ENCODE data around the gene FRMD1.

FRMD1 gene

DNA sequence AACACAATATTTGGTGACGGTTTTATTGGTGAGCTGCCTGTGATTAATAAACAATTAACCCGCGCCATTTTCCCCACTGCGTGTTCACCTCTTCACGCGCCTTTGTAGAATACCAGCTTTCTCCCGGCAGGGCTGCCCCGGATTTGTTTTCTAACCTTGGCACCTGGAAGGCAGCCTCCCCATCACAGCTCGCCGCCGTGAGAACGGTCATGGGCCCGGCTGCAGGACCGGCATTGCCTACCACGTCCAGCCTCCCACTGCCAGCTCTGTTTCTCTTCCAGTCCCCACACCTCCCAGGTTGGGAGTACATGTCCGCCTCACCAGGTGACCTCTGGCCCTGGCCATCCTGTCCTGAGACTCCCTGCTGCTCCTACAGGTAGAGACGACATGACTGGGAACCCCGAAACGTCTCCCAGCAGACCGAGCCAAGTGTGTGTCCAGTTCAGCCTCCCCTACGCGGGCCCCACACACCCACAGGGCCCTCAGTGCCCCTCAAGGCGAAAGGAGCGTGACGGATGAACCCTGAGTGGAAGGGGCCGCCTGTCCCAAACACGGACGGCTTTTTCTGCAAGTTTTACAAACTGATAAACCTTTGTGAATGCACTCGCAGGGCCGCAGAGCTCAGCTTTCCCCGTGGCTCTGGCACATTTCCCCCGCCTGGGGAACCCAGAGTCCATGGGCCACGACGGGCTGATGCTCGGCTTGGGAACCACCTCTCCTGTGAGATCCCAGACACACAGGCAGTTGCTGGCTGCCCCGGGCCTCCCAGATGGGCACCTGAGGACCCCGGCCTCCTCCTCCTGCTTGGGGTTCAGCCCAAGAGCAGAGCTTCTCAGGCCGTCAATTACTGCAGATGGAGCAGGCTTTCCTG, 25.7 kb downstream of the FRMD1 start:
- H4K20me1 ChIP-seq (ENCODE audit: insufficient read depth, low read length) = no peaks in the 10 kb centered on the region

DNA sequence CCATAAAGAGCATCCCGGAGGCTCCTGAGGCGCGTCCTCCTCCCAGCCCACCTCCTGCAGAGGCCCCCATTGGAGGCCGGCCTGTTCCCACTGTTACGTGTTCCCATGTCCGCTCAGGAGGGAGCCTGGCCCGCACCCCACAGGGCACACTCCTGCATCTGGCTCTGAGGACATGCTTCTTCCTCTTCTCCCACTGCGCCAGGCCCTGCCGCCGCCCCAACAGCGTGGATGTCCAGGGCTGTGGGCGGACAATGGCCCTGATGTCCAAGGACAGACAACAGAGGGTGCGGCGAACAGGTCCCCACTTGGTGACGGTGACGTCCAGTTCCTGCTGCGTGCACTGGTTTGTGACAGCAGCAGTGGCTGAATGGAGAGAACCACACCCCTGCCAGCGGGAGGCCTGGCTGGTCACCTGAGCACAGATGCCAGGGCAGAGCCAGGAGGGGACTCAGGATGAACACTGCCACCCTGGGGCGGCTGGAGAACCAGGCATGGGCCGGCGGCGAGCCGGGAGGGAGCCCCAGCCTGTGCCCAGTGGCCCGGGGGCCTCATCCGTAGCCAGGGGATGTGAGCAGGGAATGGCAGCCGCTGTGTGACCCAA, 26.6 kb downstream of the FRMD1 start:
- Histone ChIP-seq H3K4me1 (ENCODE audit: insufficient read depth, low read length) (no peaks in the 10 kb centered on the region), H3K27me3 (ENCODE audit: insufficient read depth, low read length, poor library complexity) (no peaks in the 10 kb centered on the region), H3K9me3 (ENCODE audit: insufficient read depth, low read length, severe bottlenecking) (peaks cover 13% of the 10 kb centered on the region), H3K9ac (ENCODE audit: low read depth, low read length) (no peak overlapping the region), H3K36me3 (ENCODE audit: insufficient read depth, low read length) (no peaks in the 10 kb centered on the region), H3K4me3 (ENCODE audit: low read depth in 1 of 2, low read length in 2 of 2) (no peak overlapping the region), H3K4me2 (ENCODE audit: insufficient read depth, low read length) (no peak overlapping the region), H2AFZ (ENCODE audit: low read depth, low read length) (no peak overlapping the region), H4K20me1 (ENCODE audit: insufficient read depth, low read length) (no peaks in the 10 kb centered on the region), H3K27ac (ENCODE audit: low read length) (no peak overlapping the region), H3K79me2 (ENCODE audit: insufficient read depth, low read length) (no peaks in the 10 kb centered on the region)
- ATAC-seq (ENCODE audit: insufficient read depth, low read depth) (no peak), DNase-seq (no peak)
- TF ChIP-seq, protein P1, sequence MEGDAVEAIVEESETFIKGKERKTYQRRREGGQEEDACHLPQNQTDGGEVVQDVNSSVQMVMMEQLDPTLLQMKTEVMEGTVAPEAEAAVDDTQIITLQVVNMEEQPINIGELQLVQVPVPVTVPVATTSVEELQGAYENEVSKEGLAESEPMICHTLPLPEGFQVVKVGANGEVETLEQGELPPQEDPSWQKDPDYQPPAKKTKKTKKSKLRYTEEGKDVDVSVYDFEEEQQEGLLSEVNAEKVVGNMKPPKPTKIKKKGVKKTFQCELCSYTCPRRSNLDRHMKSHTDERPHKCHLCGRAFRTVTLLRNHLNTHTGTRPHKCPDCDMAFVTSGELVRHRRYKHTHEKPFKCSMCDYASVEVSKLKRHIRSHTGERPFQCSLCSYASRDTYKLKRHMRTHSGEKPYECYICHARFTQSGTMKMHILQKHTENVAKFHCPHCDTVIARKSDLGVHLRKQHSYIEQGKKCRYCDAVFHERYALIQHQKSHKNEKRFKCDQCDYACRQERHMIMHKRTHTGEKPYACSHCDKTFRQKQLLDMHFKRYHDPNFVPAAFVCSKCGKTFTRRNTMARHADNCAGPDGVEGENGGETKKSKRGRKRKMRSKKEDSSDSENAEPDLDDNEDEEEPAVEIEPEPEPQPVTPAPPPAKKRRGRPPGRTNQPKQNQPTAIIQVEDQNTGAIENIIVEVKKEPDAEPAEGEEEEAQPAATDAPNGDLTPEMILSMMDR (IDR thresholded peaks at IDR 0.05; ENCODE audit: borderline replicate concordance, extremely low read depth, low read length, poor library complexity, severe bottlenecking) = no peak
- TF ChIP-seq EZH2 (IDR thresholded peaks at IDR 0.05; ENCODE audit: borderline replicate concordance, low read depth, low read length, severe bottlenecking) = no peak

More for the DNA sequence above, 25.7 kb downstream of the FRMD1 start:
- Histone ChIP-seq H3K4me3 (ENCODE audit: low read depth in 1 of 2, low read length in 2 of 2) (no peak overlapping the region), H3K4me1 (ENCODE audit: insufficient read depth, low read length) (no peaks in the 10 kb centered on the region), H3K9me3 (ENCODE audit: insufficient read depth, low read length, severe bottlenecking) (peaks cover 13% of the 10 kb centered on the region), H2AFZ (ENCODE audit: low read depth, low read length) (no peak overlapping the region), H3K27me3 (ENCODE audit: insufficient read depth, low read length, poor library complexity) (no peaks in the 10 kb centered on the region), H3K4me2 (ENCODE audit: insufficient read depth, low read length) (no peak overlapping the region), H3K79me2 (ENCODE audit: insufficient read depth, low read length) (no peaks in the 10 kb centered on the region), H3K9ac (ENCODE audit: low read depth, low read length) (no peak overlapping the region), H3K36me3 (ENCODE audit: insufficient read depth, low read length) (no peaks in the 10 kb centered on the region), H3K27ac (ENCODE audit: low read length) (no peak overlapping the region)
- TF ChIP-seq, protein P1 (IDR thresholded peaks at IDR 0.05; ENCODE audit: borderline replicate concordance, extremely low read depth, low read length, poor library complexity, severe bottlenecking) = no peak
- no peak for TF ChIP-seq EZH2 (IDR thresholded peaks at IDR 0.05; ENCODE audit: borderline replicate concordance, low read depth, low read length, severe bottlenecking)
- no peak for DNase-seq
- no peak for ATAC-seq (ENCODE audit: insufficient read depth, low read depth)

DNA sequence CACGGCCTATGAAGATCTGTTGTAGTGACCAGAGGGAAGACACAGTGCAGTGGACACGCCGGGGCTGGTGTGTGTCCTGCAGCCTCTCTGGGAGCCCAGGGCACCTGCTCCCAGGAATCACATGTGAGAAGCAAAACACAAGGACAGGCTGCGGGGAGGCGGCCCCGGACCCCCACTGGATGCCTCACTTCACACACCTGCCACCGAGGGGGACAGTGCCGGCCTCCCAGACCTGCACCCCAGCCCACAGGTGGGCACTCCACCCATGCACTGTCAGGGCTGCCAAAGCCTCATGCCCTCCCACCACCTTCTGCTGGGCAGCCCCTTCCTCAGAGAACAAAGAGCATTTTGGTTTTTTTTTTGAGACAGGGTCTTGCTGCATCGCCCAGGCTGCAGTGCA, 27.4 kb downstream of the FRMD1 start:
- H3K4me2 ChIP-seq (ENCODE audit: insufficient read depth, low read length) = no peak overlapping the region

More for the DNA sequence above, 27.4 kb downstream of the FRMD1 start:
- H3K4me1 ChIP-seq (ENCODE audit: insufficient read depth, low read length) = no peaks in the 10 kb centered on the region
- peaks cover 13% of the 10 kb centered on the region for H3K9me3 ChIP-seq (ENCODE audit: insufficient read depth, low read length, severe bottlenecking)
- DNase-seq (no peak), ATAC-seq (ENCODE audit: insufficient read depth, low read depth) (no peak)
- H3K4me3 ChIP-seq (ENCODE audit: low read depth in 1 of 2, low read length in 2 of 2) = no peak overlapping the region
- no peaks in the 10 kb centered on the region for H3K79me2 ChIP-seq (ENCODE audit: insufficient read depth, low read length)
- no peak overlapping the region for H3K27ac ChIP-seq (ENCODE audit: low read length)
- H3K9ac ChIP-seq (ENCODE audit: low read depth, low read length) = no peak overlapping the region
- H4K20me1 ChIP-seq (ENCODE audit: insufficient read depth, low read length) = no peaks in the 10 kb centered on the region
- TF ChIP-seq, protein P1 (IDR thresholded peaks at IDR 0.05; ENCODE audit: borderline replicate concordance, extremely low read depth, low read length, poor library complexity, severe bottlenecking) = no peak
- no peak for TF ChIP-seq EZH2 (IDR thresholded peaks at IDR 0.05; ENCODE audit: borderline replicate concordance, low read depth, low read length, severe bottlenecking)
- H3K27me3 ChIP-seq (ENCODE audit: insufficient read depth, low read length, poor library complexity) = no peaks in the 10 kb centered on the region
- no peak overlapping the region for H2AFZ ChIP-seq (ENCODE audit: low read depth, low read length)
- H3K36me3 ChIP-seq (ENCODE audit: insufficient read depth, low read length) = no peaks in the 10 kb centered on the region
